Astrocyte of the spinal cord (primary cell): ENCODE data around the gene OLFM1.

ENCODE experiments used
- DNase-seq: peaks from one replicate; pipeline ENCODE4 v3.0.0; 2011; ENCODE audit warnings: low read depth, low spot score
- H3K4me3 ChIP-seq: 2 replicates; pipeline ENCODE4 v1.5.1; 2011; ENCODE audit warnings: low read depth, mild to moderate bottlenecking, low read length, moderate library complexity
- CTCF ChIP-seq: IDR thresholded peaks from 2 replicates; pipeline ENCODE4 v1.5.1; 2012; ENCODE audit warnings: low read depth, mild to moderate bottlenecking, low read length, inconsistent platforms
- in situ Hi-C: cut with HindIII; loops from 2 replicates; pipeline ENCODE4 v1.10.0; 2017; ENCODE audit warnings: low sequenced_read_pairs

OLFM1 gene

GRCh38 chr9:135167849-135168655 lies 80.6 kb downstream of the OLFM1 start:
- DNase-seq: no peak
- no peak for TF ChIP-seq CTCF
- no peak overlapping the region for H3K4me3 ChIP-seq
- in situ Hi-C loops: no loop called here

GRCh38 chr9:135169709-135170226 lies 82.3 kb downstream of the OLFM1 start:
- no peak for TF ChIP-seq CTCF
- no peak for DNase-seq
- in situ Hi-C loops: no loop called here
- H3K4me3 ChIP-seq: no peak overlapping the region

- no peak for DNase-seq
- no peak for TF ChIP-seq CTCF
- in situ Hi-C loops: no loop called here
These were observed 83.1 kb downstream of the OLFM1 start for GRCh38 chr9:135170535-135170934.

More at GRCh38 chr9:135170535-135170934, 83.1 kb downstream of the OLFM1 start:
- H3K4me3 ChIP-seq: no peak overlapping the region
